HCT116 (cell line): ENCODE measurements around the gene OR52R1. TPM values are rescaled to one million over a fixed set of nuclear protein-coding genes. Genes with fewer than 3 reads are reported as not detected.
"Not testable (repeated sequence)": the region's sequence is repeated elsewhere in the genome, so short reads cannot be mapped to it uniquely, and the experiment has no call there.

Source experiments
- ATAC-seq: fragments of 200-7000 bp; cut with Tn5 transposase; 2 replicates; pipeline ENCODE4 v1.9.1; 2020; ENCODE audit warnings: mild to moderate bottlenecking, moderate library complexity
- BruUV-seq: library from RNA; stranded (reverse); fragments of 400-500 nt; replicated peaks from 2 replicates; lab custom pipeline; 2021; lab: Mats Ljungman, UMichigan
- CTCF ChIA-PET: fragments of 300-600 bp; sonication (Branson Sonifier 250); formaldehyde crosslinking; loops from one replicate; lab custom pipeline; 2021; ENCODE audit warnings: antibody characterized with exemption; lab: Charles Lee
- POLR2A ChIA-PET: fragments of 300-600, 350-600 bp; sonication (Branson Sonifier 250); formaldehyde crosslinking; loops from one replicate; lab custom pipeline; 2021; ENCODE audit warnings: antibody characterized with exemption; lab: Charles Lee
- RAD21 ChIA-PET, 2 experiments: fragments of 300-600 bp; sonication (Branson Sonifier 250); formaldehyde crosslinking; loops; one replicate each; lab custom pipeline; 2023; ENCODE audit warnings: low total read pairs in 2 of 2; ENCODE audit not compliant: uncharacterized antibody in 2 of 2, unreplicated experiment in 2 of 2, low non-redundant PET in 1 of 2; lab: Charles Lee
- DNase-seq: peaks from one replicate; pipeline ENCODE4 v3.0.0-alpha.2; 2010; ENCODE audit warnings: low read depth, low spot score
- H2AFZ ChIP-seq: fragments of 200-600 bp; shearing (Covaris generic), sonication (generic); 2 replicates; pipeline ENCODE4 v1.6.1; 2017; ENCODE audit warnings: low read depth, mixed run types, mixed read lengths, antibody characterized with exemption, low read length; ENCODE audit not compliant: poor library complexity, severe bottlenecking
- H3K27ac ChIP-seq: 2 replicates; pipeline ENCODE4 v1.5.1; 2012; ENCODE audit warnings: low read depth, low read length
- H3K27me3 ChIP-seq: fragments of 200-600 bp; sonication (generic); 2 replicates; pipeline ENCODE4 v1.6.1; 2016; ENCODE audit warnings: mixed run types, low read length, mixed read lengths; ENCODE audit not compliant: insufficient read depth
- H3K36me3 ChIP-seq, 2 experiments: fragments of 200-500 bp in 1 of 2; fragments of 200-600 bp in 1 of 2; sonication (Bioruptor generic) in 1 of 2; sonication (generic) in 1 of 2; 2 replicates each; pipeline versions ENCODE4 v1.5.1 to v1.6.1; 2014 to 2016; ENCODE audit warnings: low read length in 2 of 2, inconsistent platforms in 1 of 2, mixed read lengths in 1 of 2, mixed run types in 1 of 2; ENCODE audit not compliant: insufficient read depth in 2 of 2, control insufficient read depth in 1 of 2
- H3K4me1 ChIP-seq, 2 experiments: fragments of 200-600 bp in 1 of 2; sonication (generic) in 1 of 2; 2 replicates each; pipeline versions ENCODE4 v1.5.1 to v1.6.1; 2012 to 2017; ENCODE audit warnings: low read length in 2 of 2, inconsistent platforms in 1 of 2, mild to moderate bottlenecking in 1 of 2, mixed read lengths in 1 of 2, mixed run types in 1 of 2, moderate library complexity in 1 of 2; ENCODE audit not compliant: insufficient read depth in 2 of 2, control insufficient read depth in 1 of 2
- H3K4me2 ChIP-seq: fragments of 200-600 bp; sonication (generic); 2 replicates; pipeline ENCODE4 v1.6.1; 2017; ENCODE audit warnings: mixed run types, low read length, mixed read lengths
- H3K4me3 ChIP-seq, 2 experiments: fragments of 200-600 bp in 1 of 2; sonication (generic) in 1 of 2; replicated peaks in 1 of 2; 2 replicates each; pipeline ENCODE4 v1.5.1; 2011 to 2016; ENCODE audit warnings: low read length in 2 of 2, control low read depth in 1 of 2, low read depth in 1 of 2, mild to moderate bottlenecking in 1 of 2, mixed read lengths in 1 of 2, mixed run types in 1 of 2
- H3K79me2 ChIP-seq: fragments of 200-600 bp; sonication (generic); 2 replicates; pipeline ENCODE4 v1.6.1; 2017; ENCODE audit warnings: mild to moderate bottlenecking, mixed run types, low read length, moderate library complexity, mixed read lengths; ENCODE audit not compliant: insufficient read depth
- H3K9ac ChIP-seq: fragments of 200-600 bp; sonication (generic); 2 replicates; pipeline ENCODE4 v1.6.1; 2016; ENCODE audit warnings: low read length, mixed read lengths
- H3K9me2 ChIP-seq: fragments of 200-600 bp; sonication (generic), shearing (Covaris generic); 2 replicates; pipeline ENCODE4 v1.6.1; 2017; ENCODE audit warnings: mixed run types, mild to moderate bottlenecking, moderate library complexity; ENCODE audit not compliant: insufficient read depth
- H3K9me3 ChIP-seq, 2 experiments: fragments of 200-500 bp in 1 of 2; fragments of 200-600 bp in 1 of 2; sonication (Bioruptor generic) in 1 of 2; sonication (generic) in 1 of 2; 2 replicates each; pipeline ENCODE4 v1.6.1; 2014 to 2017; ENCODE audit warnings: low read length in 2 of 2, mixed read lengths in 2 of 2, inconsistent platforms in 1 of 2, low read depth in 1 of 2, mild to moderate bottlenecking in 1 of 2, mixed run types in 1 of 2, moderate library complexity in 1 of 2; ENCODE audit not compliant: control insufficient read depth in 1 of 2, insufficient read depth in 1 of 2
- H4K20me1 ChIP-seq: fragments of 200-600 bp; sonication (generic), shearing (Covaris generic); 2 replicates; pipeline ENCODE4 v1.6.1; 2017; ENCODE audit warnings: mixed run types, mild to moderate bottlenecking, moderate library complexity; ENCODE audit not compliant: insufficient read depth
- POLR2AphosphoS5 ChIP-seq: IDR thresholded peaks from 2 replicates; pipeline ENCODE4 v1.6.1; 2011; ENCODE audit warnings: mild to moderate bottlenecking, low read depth, low read length, moderate library complexity
- RAD21 ChIP-seq: IDR thresholded peaks from 2 replicates; pipeline ENCODE4 v1.6.1; 2012; ENCODE audit warnings: low read depth, mild to moderate bottlenecking
- intact Hi-C: fragments of 100-400 bp; cut with micrococcal nuclease; formaldehyde crosslinking; loops from 2 replicates; pipeline ENCODE4 v1.10.0; 2022
- total RNA-seq: library from RNA; stranded (reverse); gene quantifications from one replicate; pipeline ENCODE4 v1.2.1, GENCODE V29; 2021; ENCODE audit not compliant: unreplicated experiment

Gene OR52R1
- total RNA-seq, 1 experiment from 2014 or later: not detected

DNA sequence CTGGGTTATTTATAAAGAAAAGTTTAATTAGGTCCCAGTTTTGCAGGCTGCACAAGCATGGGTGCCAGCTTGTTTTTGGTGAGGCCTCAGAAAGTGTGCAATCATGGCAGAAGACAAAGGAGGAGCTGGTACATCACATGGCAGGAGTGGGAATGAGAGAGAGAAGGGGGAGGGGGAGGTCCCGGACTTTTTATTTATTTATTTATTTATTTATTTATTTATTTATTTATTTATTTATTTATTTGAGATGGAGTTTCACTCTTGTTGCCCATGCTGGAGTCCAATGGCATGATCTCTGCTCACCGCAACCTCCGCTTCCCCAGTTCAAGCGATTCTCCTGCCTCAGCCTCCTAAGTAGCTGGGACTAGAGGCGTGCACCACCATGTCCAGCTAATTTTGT is 2.9 kb downstream of the OR52R1 start:
- ATAC-seq, CTCF ChIA-PET, H4K20me1 ChIP-seq, H3K79me2 ChIP-seq, intact Hi-C loops, H2AFZ ChIP-seq, H3K27ac ChIP-seq, H3K9ac ChIP-seq, RAD21 ChIA-PET, H3K9me2 ChIP-seq, DNase-seq, H3K4me1 ChIP-seq, H3K4me3 ChIP-seq, H3K4me2 ChIP-seq, BruUV-seq, H3K9me3 ChIP-seq, H3K36me3 ChIP-seq, POLR2A ChIA-PET: not testable (repeated sequence)
- peaks cover 17% of the 10 kb centered on the region; the same call in 1 of the 2 replicates for H3K27me3 ChIP-seq

DNA sequence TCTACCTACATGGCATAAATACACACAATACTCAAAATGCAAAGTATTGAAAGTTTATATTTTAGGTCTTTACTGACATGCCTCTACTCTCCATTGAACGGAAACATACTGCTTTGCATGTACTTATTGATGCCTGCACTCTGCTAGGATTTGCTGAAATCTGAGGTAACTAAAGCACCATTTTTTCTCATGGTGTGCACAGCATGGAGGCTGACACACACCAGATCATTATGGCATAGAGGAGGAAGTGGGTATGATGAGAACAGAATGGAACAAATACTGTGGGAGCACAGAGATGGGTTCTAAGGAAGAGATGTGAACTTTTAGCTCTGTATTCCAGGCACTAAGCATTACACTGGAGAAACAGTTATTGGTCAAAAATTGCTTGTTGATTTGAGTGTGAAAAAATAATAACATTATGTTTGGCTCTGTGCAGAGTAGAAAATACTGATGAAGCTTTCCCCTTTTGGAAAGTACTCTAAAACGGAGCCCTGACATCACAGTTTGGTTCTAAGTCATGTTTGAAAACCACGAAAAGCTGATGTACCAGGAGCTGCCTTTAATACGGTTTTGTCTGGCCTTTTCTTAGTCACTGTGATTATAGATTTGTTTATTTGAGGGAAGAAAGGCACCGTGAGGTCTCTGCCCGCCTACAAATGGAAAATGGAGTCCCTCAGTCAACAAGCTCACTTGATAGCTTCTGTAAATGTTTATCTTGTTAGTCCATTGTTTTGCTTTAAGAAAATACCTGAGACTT is 5.6 kb downstream of the OR52R1 start:
- no peak overlapping the region for H3K9ac ChIP-seq
- H4K20me1 ChIP-seq: no peaks in the 10 kb centered on the region
- no peak overlapping the region for H3K4me2 ChIP-seq
- no peak overlapping the region for H3K27ac ChIP-seq
- H3K4me3 ChIP-seq: no peak overlapping the region
- no peaks in the 10 kb centered on the region for H3K79me2 ChIP-seq
- DNase-seq (no peak), ATAC-seq (no peak)
- no peaks in the 10 kb centered on the region for H3K9me2 ChIP-seq
- no peaks in the 10 kb centered on the region for H3K4me1 ChIP-seq
- POLR2A ChIA-PET: no interaction called here
- no TSS peak for BruUV-seq
- H3K9me3 ChIP-seq: no peaks in the 10 kb centered on the region
- intact Hi-C loops: no loop called here
- CTCF ChIA-PET: no interaction called here
- no peak overlapping the region for H2AFZ ChIP-seq
- H3K36me3 ChIP-seq: no peaks in the 10 kb centered on the region
- TF ChIP-seq POLR2AphosphoS5 (no peak), RAD21 (no peak)
- H3K27me3 ChIP-seq: peaks cover 28% of the 10 kb centered on the region
- RAD21 ChIA-PET: no interaction called here
